Endothelial cell of umbilical vein (primary cell): ENCODE results near the gene CYBC1. TPM values are rescaled to one million over a fixed set of nuclear protein-coding genes. Genes with fewer than 3 reads are reported as not detected.

ENCODE experiments used
- BruUV-seq: library from RNA; stranded (reverse); fragments of 400-500 nt; replicated peaks from 2 replicates; lab custom pipeline; 2021; lab: Mats Ljungman, UMichigan
- CTCF ChIA-PET: fragments of 300-600, 350-600 bp; sonication (Branson Sonifier 250); formaldehyde crosslinking; loops from one replicate; lab custom pipeline; 2021; ENCODE audit warnings: antibody characterized with exemption, inconsistent platforms; lab: Charles Lee
- POLR2A ChIA-PET: fragments of 300-600, 350-600 bp; sonication (Branson Sonifier 250); formaldehyde crosslinking; loops from one replicate; lab custom pipeline; 2021; ENCODE audit warnings: antibody characterized with exemption, inconsistent platforms; lab: Charles Lee
- DNase-seq: peaks from one replicate; pipeline ENCODE4 v3.0.0-alpha.2; 2011; ENCODE audit warnings: low read depth, low spot score
- FAIRE-seq: peaks from 2 replicates; lab custom pipeline; 2011; peaks lifted over from hg19 to GRCh38; lab: Jason Lieb, UNC
- H2AFZ ChIP-seq: 2 replicates; pipeline ENCODE4 v1.6.0; 2012; ENCODE audit warnings: low read depth, low read length, control low read depth, inconsistent platforms
- H3K27ac ChIP-seq: 2 replicates; pipeline ENCODE4 v1.5.1; 2011; ENCODE audit warnings: low read depth, mild to moderate bottlenecking, control low read depth, low read length, moderate library complexity; ENCODE audit not compliant: insufficient read depth
- H3K27me3 ChIP-seq, 2 experiments: 2 replicates each; pipeline versions ENCODE4 v1.6.0 to v1.6.1; 2011; ENCODE audit warnings: low read length in 2 of 2, mixed read lengths in 1 of 2; ENCODE audit not compliant: control insufficient read depth in 2 of 2, insufficient read depth in 2 of 2
- H3K36me3 ChIP-seq, 2 experiments: 2 replicates in 1 of 2; 3 replicates in 1 of 2; pipeline ENCODE4 v1.5.1; 2011; ENCODE audit warnings: low read length in 2 of 2, mild to moderate bottlenecking in 1 of 2, moderate library complexity in 1 of 2; ENCODE audit not compliant: control insufficient read depth in 2 of 2, insufficient read depth in 2 of 2; ENCODE audit errors: extremely low read depth in 1 of 2
- H3K4me1 ChIP-seq: 3 replicates; pipeline ENCODE4 v1.5.1; 2011; ENCODE audit warnings: mild to moderate bottlenecking, low read length; ENCODE audit not compliant: control insufficient read depth, insufficient read depth; ENCODE audit errors: extremely low read depth
- H3K4me2 ChIP-seq: 2 replicates; pipeline ENCODE4 v1.6.1; 2011; ENCODE audit warnings: low read length, control low read depth, mixed read lengths; ENCODE audit not compliant: insufficient read depth
- H3K4me3 ChIP-seq, 3 experiments: fragments of 200-600 bp in 1 of 3; sonication (generic), shearing (Covaris generic) in 1 of 3; replicated peaks in 1 of 3; 2 replicates each; pipeline ENCODE4 v1.5.1; 2011 to 2016; ENCODE audit warnings: control low read depth in 3 of 3, low read length in 3 of 3, mild to moderate bottlenecking in 2 of 3, inconsistent platforms in 1 of 3, low read depth in 1 of 3, moderate library complexity in 1 of 3; ENCODE audit not compliant: insufficient read depth in 1 of 3
- H3K79me2 ChIP-seq: 2 replicates; pipeline ENCODE4 v1.6.0; 2012; ENCODE audit warnings: low read length, inconsistent platforms; ENCODE audit not compliant: control insufficient read depth, insufficient read depth
- H3K9ac ChIP-seq: replicated peaks from 2 replicates; pipeline ENCODE3; 2011; ENCODE audit warnings: low read length, control low read depth; ENCODE audit not compliant: insufficient read depth; ENCODE audit errors: extremely low read depth
- H3K9me1 ChIP-seq: replicated peaks from 3 replicates; pipeline ENCODE4 v1.6.0; 2011; ENCODE audit warnings: mild to moderate bottlenecking, low read length; ENCODE audit not compliant: control insufficient read depth, insufficient read depth; ENCODE audit errors: extremely low read depth
- H3K9me3 ChIP-seq: replicated peaks from 2 replicates; pipeline ENCODE4 v1.5.1; 2012; ENCODE audit warnings: low read length, inconsistent platforms; ENCODE audit not compliant: control insufficient read depth, insufficient read depth
- H4K20me1 ChIP-seq: replicated peaks from 2 replicates; pipeline ENCODE3; 2011; ENCODE audit warnings: mild to moderate bottlenecking, low read length; ENCODE audit not compliant: control insufficient read depth, insufficient read depth; ENCODE audit errors: extremely low read depth
- EZH2 ChIP-seq: IDR thresholded peaks from 2 replicates; pipeline ENCODE4 v1.6.1; 2012; ENCODE audit warnings: borderline replicate concordance, low read depth, mild to moderate bottlenecking, moderate library complexity, low read length, inconsistent platforms; ENCODE audit not compliant: severe bottlenecking
- FOS ChIP-seq: IDR thresholded peaks from 2 replicates; pipeline ENCODE4 v1.6.1; 2011; ENCODE audit warnings: mild to moderate bottlenecking, low read length, moderate library complexity, borderline replicate concordance; ENCODE audit not compliant: insufficient read depth
- GATA2 ChIP-seq: IDR thresholded peaks from 2 replicates; pipeline ENCODE4 v1.7.0; 2011; ENCODE audit warnings: low read depth, mild to moderate bottlenecking, moderate library complexity, mixed read lengths, low read length; ENCODE audit not compliant: insufficient read length, insufficient read depth
- JUN ChIP-seq: IDR thresholded peaks from 2 replicates; pipeline ENCODE4 v1.6.1; 2011; ENCODE audit warnings: borderline replicate concordance, low read depth; ENCODE audit not compliant: insufficient read length, insufficient read depth
- MYC ChIP-seq: IDR thresholded peaks from one replicate; pipeline ENCODE4 v1.6.1; 2011; ENCODE audit warnings: mild to moderate bottlenecking, low read depth, low read length
- POLR2A ChIP-seq: IDR thresholded peaks from 2 replicates; pipeline ENCODE4 v1.6.1; 2012; ENCODE audit warnings: low read depth, mild to moderate bottlenecking, control low read depth, low read length
- POLR2AphosphoS5 ChIP-seq: IDR thresholded peaks from 2 replicates; pipeline ENCODE4 v1.6.1; 2012; ENCODE audit warnings: low read depth, mild to moderate bottlenecking, control low read depth, low read length, moderate library complexity; ENCODE audit not compliant: insufficient read depth
- dilution Hi-C: fragments of 300-500 bp; cut with MboI; formaldehyde crosslinking; loops from one replicate; pipeline ENCODE4 v1.15.0; 2019; ENCODE audit warnings: low sequenced_read_pairs; ENCODE audit not compliant: extremely low pct_ligation_motif_present
- intact Hi-C: fragments of 100-400 bp; cut with micrococcal nuclease; formaldehyde crosslinking; loops from one replicate; pipeline ENCODE4 v1.10.0; 2022
- polyA plus RNA-seq, 4 experiments: library from polyadenylated mRNA; depleted of rRNA in 3 of 4; stranded (reverse) in 3 of 4; unstranded in 1 of 4; fragments of >200 nt; gene quantifications; 2 replicates each; pipeline versions ENCODE4 v1.2.1 to v1.2.3, GENCODE V29; 2011 to 2012; ENCODE audit warnings: missing spikeins in 1 of 4
- total RNA-seq: library from RNA; stranded (reverse); gene quantifications from 2 replicates; pipeline ENCODE4 v1.2.3, GENCODE V29; 2021
- TF ChIP-seq, protein P1 (sequence below), 2 donors: IDR thresholded peaks; 1 replicate in 1 of 2; 2 replicates in 1 of 2; pipeline ENCODE4 v1.5.1; 2011; ENCODE audit warnings: low read length in 2 of 2, mild to moderate bottlenecking in 2 of 2, moderate library complexity in 2 of 2, control low read depth in 1 of 2, inconsistent platforms in 1 of 2, low read depth in 1 of 2; ENCODE audit not compliant: insufficient read depth in 1 of 2; ENCODE audit errors: extremely low read depth in 1 of 2
- TF ChIP-seq, protein P2 (sequence below): IDR thresholded peaks from 2 replicates; pipeline ENCODE4 v1.6.1; 2011; ENCODE audit not compliant: insufficient read depth, insufficient read length

The CYBC1 gene
- total and polyA plus RNA-seq, 2 donors (not counting 3 experiments of a cell fraction or from before 2014, with no cell fraction given), result 71.8 to 81.5 TPM

DNA sequence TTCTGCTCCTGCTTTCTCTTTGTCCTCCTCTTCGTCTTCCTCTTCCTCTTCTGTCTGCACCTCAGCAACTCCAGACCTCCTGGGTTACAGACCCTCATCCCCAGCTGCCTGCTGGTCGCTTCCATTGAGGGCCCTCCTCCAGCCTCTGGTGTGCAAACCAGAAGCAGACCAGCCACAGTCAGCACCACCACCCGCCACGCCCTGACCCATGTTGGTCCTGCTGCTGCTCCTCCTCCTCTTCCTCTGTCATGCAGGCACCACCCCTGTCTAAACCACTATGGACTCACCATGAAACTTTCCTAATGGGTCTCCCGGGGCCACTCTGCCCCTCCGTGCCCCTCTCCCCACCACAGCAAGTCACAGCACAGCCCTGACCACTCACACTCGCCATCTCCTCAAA, 20.7 kb downstream of the CYBC1 start:
- no peaks in the 10 kb centered on the region for H3K9me1 ChIP-seq
- no peaks in the 10 kb centered on the region for H3K9me3 ChIP-seq
- H3K4me3 ChIP-seq, result no peak overlapping the region
- H3K4me1 ChIP-seq, result no peaks in the 10 kb centered on the region
- no peak overlapping the region for H3K9ac ChIP-seq
- FAIRE-seq, result no peak
- ChIA-PET POLR2A (no interaction called here), CTCF (no interaction called here)
- TF ChIP-seq POLR2A, result no peak
- no peak for TF ChIP-seq JUN
- no peak for TF ChIP-seq GATA2
- TF ChIP-seq EZH2, result no peak
- no peaks in the 10 kb centered on the region for H3K79me2 ChIP-seq
- no peak overlapping the region for H2AFZ ChIP-seq
- no peaks in the 10 kb centered on the region for H4K20me1 ChIP-seq
- intact Hi-C loops, result no loop called here
- dilution Hi-C loops, result no loop called here
- BruUV-seq, result no TSS peak
- H3K27me3 ChIP-seq, result no peaks in the 10 kb centered on the region
- no peak overlapping the region for H3K27ac ChIP-seq
- H3K36me3 ChIP-seq, result no peaks in the 10 kb centered on the region
- no peak for DNase-seq
- H3K4me2 ChIP-seq, result no peak overlapping the region

DNA sequence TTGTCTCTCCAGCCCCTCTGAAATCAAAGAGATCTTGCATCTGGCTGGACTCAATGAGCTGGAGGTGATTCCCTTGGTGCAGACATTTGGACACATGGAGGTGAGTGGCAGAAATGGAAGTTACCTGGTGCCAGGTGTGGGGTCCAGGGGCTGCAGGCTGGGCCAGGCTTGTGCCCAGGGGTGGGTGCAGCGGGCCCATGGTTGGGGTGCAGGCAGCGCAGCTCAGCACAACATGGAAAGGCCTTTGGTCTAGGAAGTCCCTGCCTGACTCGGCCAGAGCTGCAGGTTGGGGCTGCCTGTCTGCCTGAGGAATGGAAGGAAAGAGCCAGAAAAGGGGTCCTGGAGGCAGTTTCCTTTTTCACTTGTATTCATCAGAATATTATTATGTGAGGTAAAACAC, 22.0 kb downstream of the CYBC1 start:
- no peak for FAIRE-seq
- H3K4me3 ChIP-seq, result no peak overlapping the region
- no peak for DNase-seq
- H3K27ac ChIP-seq, result no peak overlapping the region
- H3K79me2 ChIP-seq, result no peaks in the 10 kb centered on the region
- no peak overlapping the region for H3K4me2 ChIP-seq
- no peak overlapping the region for H2AFZ ChIP-seq
- no peaks in the 10 kb centered on the region for H4K20me1 ChIP-seq
- ChIA-PET CTCF (interaction anchor here (1.0 kb wide), 1 partner anchor 12 kb away, joined by 3 read pairs; no protein-coding TSS in a partner anchor), POLR2A (no interaction called here)
- TF ChIP-seq POLR2AphosphoS5 (no peak), FOS (no peak), EZH2 (no peak), POLR2A (no peak), JUN (no peak), GATA2 (no peak), MYC (no peak)
- TF ChIP-seq, protein P1, sequence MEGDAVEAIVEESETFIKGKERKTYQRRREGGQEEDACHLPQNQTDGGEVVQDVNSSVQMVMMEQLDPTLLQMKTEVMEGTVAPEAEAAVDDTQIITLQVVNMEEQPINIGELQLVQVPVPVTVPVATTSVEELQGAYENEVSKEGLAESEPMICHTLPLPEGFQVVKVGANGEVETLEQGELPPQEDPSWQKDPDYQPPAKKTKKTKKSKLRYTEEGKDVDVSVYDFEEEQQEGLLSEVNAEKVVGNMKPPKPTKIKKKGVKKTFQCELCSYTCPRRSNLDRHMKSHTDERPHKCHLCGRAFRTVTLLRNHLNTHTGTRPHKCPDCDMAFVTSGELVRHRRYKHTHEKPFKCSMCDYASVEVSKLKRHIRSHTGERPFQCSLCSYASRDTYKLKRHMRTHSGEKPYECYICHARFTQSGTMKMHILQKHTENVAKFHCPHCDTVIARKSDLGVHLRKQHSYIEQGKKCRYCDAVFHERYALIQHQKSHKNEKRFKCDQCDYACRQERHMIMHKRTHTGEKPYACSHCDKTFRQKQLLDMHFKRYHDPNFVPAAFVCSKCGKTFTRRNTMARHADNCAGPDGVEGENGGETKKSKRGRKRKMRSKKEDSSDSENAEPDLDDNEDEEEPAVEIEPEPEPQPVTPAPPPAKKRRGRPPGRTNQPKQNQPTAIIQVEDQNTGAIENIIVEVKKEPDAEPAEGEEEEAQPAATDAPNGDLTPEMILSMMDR (IDR thresholded peaks at IDR 0.05; ENCODE audit: extremely low read depth in 1 of 2, insufficient read depth in 1 of 2, low read depth in 1 of 2, low read length in 2 of 2), result no peak
- TF ChIP-seq, protein P2, sequence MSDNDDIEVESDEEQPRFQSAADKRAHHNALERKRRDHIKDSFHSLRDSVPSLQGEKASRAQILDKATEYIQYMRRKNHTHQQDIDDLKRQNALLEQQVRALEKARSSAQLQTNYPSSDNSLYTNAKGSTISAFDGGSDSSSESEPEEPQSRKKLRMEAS, result no peak
- no peaks in the 10 kb centered on the region for H3K27me3 ChIP-seq
- H3K36me3 ChIP-seq, result no peaks in the 10 kb centered on the region
- H3K9me3 ChIP-seq, result no peaks in the 10 kb centered on the region
- H3K4me1 ChIP-seq, result no peaks in the 10 kb centered on the region
- no peaks in the 10 kb centered on the region for H3K9me1 ChIP-seq
- no TSS peak for BruUV-seq
- no peak overlapping the region for H3K9ac ChIP-seq
- dilution Hi-C loops (no loop called here), intact Hi-C loops (no loop called here)
